K562 (cell line): ENCODE results near the gene ZDHHC8. TPM values are rescaled to one million over a fixed set of nuclear protein-coding genes. Genes with fewer than 3 reads are reported as not detected.
A peak's percentile ranks its signal among the peaks of the same experiment; 100 is the strongest.

ENCODE experiments used
- CAMTA2 ChIP-seq: fragments of 250-450 bp; sonication (Bioruptor Pico); conservative IDR thresholded peaks from 2 replicates; pipeline ENCODE4 v1.5.1; 2022
- CEBPZ ChIP-seq: fragments of 150-350 bp; IDR thresholded peaks from 2 replicates; pipeline ENCODE4 v1.6.1; 2014; ENCODE audit warnings: low read depth, mild to moderate bottlenecking, low read length, borderline replicate concordance
- ETV6 ChIP-seq, 3 experiments: fragments of 150-350 bp in 1 of 3; sonication (generic) in 1 of 3; formaldehyde crosslinking in 1 of 3; IDR thresholded peaks; 2 replicates each; pipeline versions ENCODE4 v1.6.1 to v1.8.0; 2014 to 2022; ENCODE audit warnings: borderline replicate concordance in 2 of 3, low read depth in 2 of 3, antibody characterized with exemption in 1 of 3, low read length in 1 of 3, mild to moderate bottlenecking in 1 of 3, missing genetic modification reagents in 1 of 3
- FOSL1 ChIP-seq: fragments of 200-800 bp; sonication (Bioruptor generic); conservative IDR thresholded peaks from 2 replicates; pipeline ENCODE4 v1.6.1; 2016; ENCODE audit warnings: missing genetic modification characterization, missing compliant biosample characterization
- HDAC6 ChIP-seq: IDR thresholded peaks from 2 replicates; pipeline ENCODE4 v1.6.1; 2012; ENCODE audit warnings: low read depth, mild to moderate bottlenecking, control low read depth, inconsistent platforms, low read length, moderate library complexity
- HMG20B ChIP-seq: fragments of 250-450 bp; sonication (Bioruptor Pico); IDR thresholded peaks from 2 replicates; pipeline ENCODE4 v1.5.0; 2021; ENCODE audit warnings: mild to moderate bottlenecking
- NFIC ChIP-seq: fragments of 450-650 bp; IDR thresholded peaks from 2 replicates; pipeline ENCODE4 v1.6.1; 2017; ENCODE audit warnings: mild to moderate bottlenecking, inconsistent platforms
- NKRF ChIP-seq: fragments of 450-650 bp; IDR thresholded peaks from 2 replicates; pipeline ENCODE4 v1.6.1; 2016; ENCODE audit warnings: borderline replicate concordance
- POLR2AphosphoS5 ChIP-seq: IDR thresholded peaks from 2 replicates; pipeline ENCODE4 v1.6.1; 2011; ENCODE audit warnings: mild to moderate bottlenecking, low read depth, low read length, moderate library complexity; ENCODE audit not compliant: control insufficient read depth, insufficient read depth
- SIN3A ChIP-seq, 2 experiments: fragments of 150-350 bp in 1 of 2; IDR thresholded peaks; 2 replicates each; pipeline ENCODE4 v1.6.1; 2011 to 2016; ENCODE audit warnings: borderline replicate concordance in 2 of 2, low read depth in 2 of 2, low read length in 2 of 2, mild to moderate bottlenecking in 2 of 2, moderate library complexity in 2 of 2; ENCODE audit not compliant: control insufficient read depth in 1 of 2
- SMARCA4 ChIP-seq: fragments of 450-650 bp; IDR thresholded peaks from 2 replicates; pipeline ENCODE4 v1.6.1; 2016
- TCF15 ChIP-seq: fragments of 250-450 bp; sonication (Bioruptor Pico); IDR thresholded peaks from 2 replicates; pipeline ENCODE4 v1.8.0; 2022; ENCODE audit warnings: moderate library complexity, mild to moderate bottlenecking, inconsistent platforms
- ZFPM2 ChIP-seq: fragments of 250-450 bp; sonication (Bioruptor Pico); IDR thresholded peaks from 2 replicates; pipeline ENCODE4 v1.5.1; 2022; ENCODE audit warnings: mild to moderate bottlenecking
- ZMIZ1 ChIP-seq, 2 experiments: fragments of 150-350 bp in 1 of 2; IDR thresholded peaks; 2 replicates each; pipeline ENCODE4 v1.6.1; 2012 to 2016; ENCODE audit warnings: low read depth in 2 of 2, low read length in 2 of 2, mild to moderate bottlenecking in 1 of 2, moderate library complexity in 1 of 2
- ZNF224 ChIP-seq: sonication (generic); formaldehyde crosslinking; IDR thresholded peaks from 2 replicates; pipeline ENCODE4 v1.8.0; 2022; ENCODE audit warnings: mild to moderate bottlenecking, missing genetic modification reagents
- ZNF316 ChIP-seq: fragments of 450-650 bp; IDR thresholded peaks from 2 replicates; pipeline ENCODE4 v1.6.1; 2016
- polyA plus RNA-seq, 8 experiments: library from polyadenylated mRNA; depleted of rRNA in 4 of 8; stranded (reverse) in 5 of 8; unstranded in 3 of 8; fragments of >200 nt; fragmentation: Nextera tagmentation in 2 of 8; fragmentation: Illumina TruSeq in 1 of 8; extraction: Ambion mirVana in 2 of 8; extraction: Trizol in 1 of 8; gene quantifications; 2 replicates each; pipeline versions ENCODE4 v1.2.1 to v1.2.3, GENCODE V29; 2011 to 2014; ENCODE audit warnings: inconsistent platforms in 1 of 8, missing spikeins in 1 of 8
- total RNA-seq, 7 experiments: library from RNA; depleted of rRNA in 6 of 7; stranded (reverse); fragments of >200 nt in 6 of 7; fragmentation: Illumina TruSeq in 2 of 7; extraction: Trizol in 2 of 7; gene quantifications; 2 replicates each; pipeline versions ENCODE4 v1.2.1 to v1.2.3, GENCODE V29; 2011 to 2021; ENCODE audit warnings: low replicate concordance in 1 of 7

Gene ZDHHC8
- total and polyA plus RNA-seq, 9 of the 15 experiments (the other 6 are each of a cell fraction or from before 2014, with no cell fraction given) = 0.04 to 109 (median 16.4) TPM

- TF ChIP-seq NFIC (peak; percentile 46), HDAC6 (peak; percentile 46; the same call in 1 of the 2 replicates), CEBPZ (no peak), CAMTA2 (CRISPR knock-in tag) (peak; percentile 80; the same call in 1 of the 2 replicates), ZNF224 (CRISPR knock-in tag) (no peak), FOSL1 (no peak), SIN3A (IDR thresholded peaks at IDR 0.05; ENCODE audit: borderline replicate concordance in 2 of 2, control insufficient read depth in 1 of 2, low read depth in 2 of 2, low read length in 2 of 2) (0 out of 4 replicates have a peak, but pooled peaks of 1 of the 2 experiments have one; percentile 15), ZMIZ1 (IDR thresholded peaks at IDR 0.05; ENCODE audit: low read depth in 2 of 2, low read length in 2 of 2) (no peak), TCF15 (CRISPR knock-in tag) (peak; percentile 14; the same call in 1 of the 2 replicates), POLR2AphosphoS5 (peak; percentile 79; the same call in 1 of the 2 replicates), ZFPM2 (CRISPR knock-in tag) (0 out of 2 replicates have a peak, but pooled peaks have one; percentile 16), SMARCA4 (no peak), ETV6 (IDR thresholded peaks at IDR 0.05; ENCODE audit: borderline replicate concordance in 1 of 2, low read depth in 2 of 2, low read length in 1 of 2) (no peak), ETV6 (CRISPR knock-in tag; IDR thresholded peaks at IDR 0.05; ENCODE audit: borderline replicate concordance) (no peak), NKRF (no peak), ZNF316 (no peak), HMG20B (CRISPR knock-in tag) (no peak)
These were observed 4.2 kb upstream of the ZDHHC8 start (continued) for GRCh38 chr22:20127318-20127868.
